ENCODE measurements around the gene CEP83.

The CEP83 gene

GRCh38 chr12:94500831-94501567 is 41.3 kb upstream of the CEP83 start:
- Mint-ChIP-seq H3K4me1 (no peaks in the 10 kb centered on the region), H3K27me3 (ENCODE audit: low read depth, poor library complexity) (peaks cover 3% of the 10 kb centered on the region), H3K36me3 (ENCODE audit: low read depth) (peaks cover 5% of the 10 kb centered on the region), H3K4me3 (no peak overlapping the region), H3K27ac (no peak overlapping the region), H3K9me3 (peaks cover 37% of the 10 kb centered on the region)
- DNase-seq: no peak
- TF ChIP-seq, protein P1, sequence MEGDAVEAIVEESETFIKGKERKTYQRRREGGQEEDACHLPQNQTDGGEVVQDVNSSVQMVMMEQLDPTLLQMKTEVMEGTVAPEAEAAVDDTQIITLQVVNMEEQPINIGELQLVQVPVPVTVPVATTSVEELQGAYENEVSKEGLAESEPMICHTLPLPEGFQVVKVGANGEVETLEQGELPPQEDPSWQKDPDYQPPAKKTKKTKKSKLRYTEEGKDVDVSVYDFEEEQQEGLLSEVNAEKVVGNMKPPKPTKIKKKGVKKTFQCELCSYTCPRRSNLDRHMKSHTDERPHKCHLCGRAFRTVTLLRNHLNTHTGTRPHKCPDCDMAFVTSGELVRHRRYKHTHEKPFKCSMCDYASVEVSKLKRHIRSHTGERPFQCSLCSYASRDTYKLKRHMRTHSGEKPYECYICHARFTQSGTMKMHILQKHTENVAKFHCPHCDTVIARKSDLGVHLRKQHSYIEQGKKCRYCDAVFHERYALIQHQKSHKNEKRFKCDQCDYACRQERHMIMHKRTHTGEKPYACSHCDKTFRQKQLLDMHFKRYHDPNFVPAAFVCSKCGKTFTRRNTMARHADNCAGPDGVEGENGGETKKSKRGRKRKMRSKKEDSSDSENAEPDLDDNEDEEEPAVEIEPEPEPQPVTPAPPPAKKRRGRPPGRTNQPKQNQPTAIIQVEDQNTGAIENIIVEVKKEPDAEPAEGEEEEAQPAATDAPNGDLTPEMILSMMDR (IDR thresholded peaks at IDR 0.05): no peak

DNA sequence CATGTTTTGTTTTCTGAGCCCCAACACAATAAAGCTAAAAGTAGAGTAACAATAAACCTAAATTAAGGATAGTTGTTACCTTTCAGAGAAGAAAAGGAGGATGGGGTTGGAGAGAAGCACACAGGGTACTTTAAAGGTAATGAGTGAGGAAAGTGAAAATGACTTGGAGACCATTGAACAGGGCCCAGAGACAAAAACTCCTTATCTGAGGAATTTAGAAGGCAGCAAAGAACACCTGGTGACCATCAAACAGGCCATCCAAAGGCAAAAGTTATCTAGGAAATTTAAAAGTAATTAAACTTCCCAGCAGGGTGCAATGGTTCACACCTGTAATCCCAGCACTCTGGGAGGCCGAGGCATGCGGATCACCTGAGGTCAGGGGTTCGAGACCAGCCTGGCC is 39.0 kb upstream of the CEP83 start:
- Mint-ChIP-seq H3K27me3 (ENCODE audit: low read depth, poor library complexity) (peaks cover 7% of the 10 kb centered on the region), H3K4me1 (no peaks in the 10 kb centered on the region), H3K36me3 (ENCODE audit: low read depth) (peaks cover 5% of the 10 kb centered on the region), H3K4me3 (no peak overlapping the region), H3K27ac (no peak overlapping the region), H3K9me3 (peaks cover 37% of the 10 kb centered on the region)
- no peak for DNase-seq
- TF ChIP-seq, protein P1 (IDR thresholded peaks at IDR 0.05): no peak

DNA sequence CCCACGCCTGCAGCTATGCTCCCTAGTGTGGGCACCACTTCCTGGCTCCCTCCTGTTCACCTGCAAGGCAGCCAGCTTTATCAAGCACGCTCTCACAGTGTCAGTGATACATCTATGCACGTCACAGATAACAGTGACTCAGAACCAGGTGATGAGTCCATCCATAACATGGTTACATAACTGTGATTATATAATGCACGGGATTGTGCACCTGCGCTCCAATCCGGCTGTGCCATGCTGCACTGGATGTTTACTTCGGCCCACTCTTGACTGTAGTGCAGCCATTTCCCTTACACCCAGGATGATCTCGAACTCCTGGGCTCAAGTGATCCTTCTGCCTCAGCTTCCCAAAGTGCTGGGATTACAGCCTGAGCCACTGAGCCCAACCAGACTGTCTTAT is 38.4 kb upstream of the CEP83 start:
- Mint-ChIP-seq H3K36me3 (ENCODE audit: low read depth) (peaks cover 3% of the 10 kb centered on the region), H3K27me3 (ENCODE audit: low read depth, poor library complexity) (peaks cover 7% of the 10 kb centered on the region), H3K9me3 (peaks cover 32% of the 10 kb centered on the region), H3K4me3 (no peak overlapping the region), H3K27ac (no peak overlapping the region), H3K4me1 (no peaks in the 10 kb centered on the region)
- TF ChIP-seq, protein P1 (IDR thresholded peaks at IDR 0.05): no peak
- DNase-seq: no peak

DNA sequence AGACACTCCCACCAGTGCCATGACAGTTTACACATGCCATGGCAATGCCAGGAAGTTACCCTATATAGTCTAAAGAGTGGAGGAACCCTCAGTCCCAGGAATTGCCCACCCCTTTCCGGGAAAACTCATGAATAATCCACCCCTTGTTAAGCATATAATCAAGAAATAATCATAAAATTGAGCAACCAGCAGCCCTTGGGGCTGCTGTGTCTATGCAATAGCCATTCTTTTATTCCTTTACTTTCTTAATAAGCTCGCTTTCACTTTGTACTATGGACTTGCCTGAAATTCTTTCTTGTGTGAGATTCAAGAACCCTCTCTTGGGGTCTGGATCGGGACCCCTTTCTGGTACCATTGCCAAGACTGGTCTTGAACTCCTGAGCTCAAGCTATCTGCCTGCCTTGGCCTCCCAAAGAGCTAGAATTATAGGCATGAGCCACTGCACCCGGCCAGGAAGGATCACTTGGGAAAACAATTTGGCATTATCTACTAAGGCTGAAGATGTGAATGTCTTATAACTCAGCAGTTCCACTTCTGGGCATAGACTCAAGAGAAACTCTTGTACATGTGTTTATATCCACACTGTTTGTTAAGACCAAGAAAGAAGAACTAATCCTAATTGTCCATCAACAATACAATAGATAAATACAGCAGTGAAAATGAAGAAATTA is 35.9 kb upstream of the CEP83 start:
- TF ChIP-seq, protein P1 (IDR thresholded peaks at IDR 0.05): no peak
- no peak overlapping the region for H3K27ac Mint-ChIP-seq
- no peak for DNase-seq
- H3K9me3 Mint-ChIP-seq: peaks cover 25% of the 10 kb centered on the region
- no peaks in the 10 kb centered on the region for H3K4me1 Mint-ChIP-seq
- peaks cover 7% of the 10 kb centered on the region for H3K27me3 Mint-ChIP-seq (ENCODE audit: low read depth, poor library complexity)
- H3K4me3 Mint-ChIP-seq: no peak overlapping the region
- no peaks in the 10 kb centered on the region for H3K36me3 Mint-ChIP-seq (ENCODE audit: low read depth)

- Mint-ChIP-seq H3K4me3 (no peak overlapping the region), H3K4me1 (no peaks in the 10 kb centered on the region), H3K36me3 (ENCODE audit: low read depth) (no peaks in the 10 kb centered on the region), H3K27me3 (ENCODE audit: low read depth, poor library complexity) (peaks cover 4% of the 10 kb centered on the region), H3K9me3 (peaks cover 6% of the 10 kb centered on the region), H3K27ac (no peak overlapping the region)
- DNase-seq: no peak
- TF ChIP-seq, protein P1 (IDR thresholded peaks at IDR 0.05): no peak
These were observed 31.8 kb upstream of the CEP83 start for GRCh38 chr12:94491489-94491888.
